Stimulated activated CD4-positive, alpha-beta T cell treated with anti-CD3 and anti-CD28 coated beads, Interleukin-4, amount 100 ng/mL, for 24 hours (primary cell): Measurements from ENCODE around the gene SLC6A8.

Experiments used
- DNase-seq: peaks from one replicate; pipeline ENCODE4 v3.0.0-alpha.2; 2020

The SLC6A8 gene

DNA sequence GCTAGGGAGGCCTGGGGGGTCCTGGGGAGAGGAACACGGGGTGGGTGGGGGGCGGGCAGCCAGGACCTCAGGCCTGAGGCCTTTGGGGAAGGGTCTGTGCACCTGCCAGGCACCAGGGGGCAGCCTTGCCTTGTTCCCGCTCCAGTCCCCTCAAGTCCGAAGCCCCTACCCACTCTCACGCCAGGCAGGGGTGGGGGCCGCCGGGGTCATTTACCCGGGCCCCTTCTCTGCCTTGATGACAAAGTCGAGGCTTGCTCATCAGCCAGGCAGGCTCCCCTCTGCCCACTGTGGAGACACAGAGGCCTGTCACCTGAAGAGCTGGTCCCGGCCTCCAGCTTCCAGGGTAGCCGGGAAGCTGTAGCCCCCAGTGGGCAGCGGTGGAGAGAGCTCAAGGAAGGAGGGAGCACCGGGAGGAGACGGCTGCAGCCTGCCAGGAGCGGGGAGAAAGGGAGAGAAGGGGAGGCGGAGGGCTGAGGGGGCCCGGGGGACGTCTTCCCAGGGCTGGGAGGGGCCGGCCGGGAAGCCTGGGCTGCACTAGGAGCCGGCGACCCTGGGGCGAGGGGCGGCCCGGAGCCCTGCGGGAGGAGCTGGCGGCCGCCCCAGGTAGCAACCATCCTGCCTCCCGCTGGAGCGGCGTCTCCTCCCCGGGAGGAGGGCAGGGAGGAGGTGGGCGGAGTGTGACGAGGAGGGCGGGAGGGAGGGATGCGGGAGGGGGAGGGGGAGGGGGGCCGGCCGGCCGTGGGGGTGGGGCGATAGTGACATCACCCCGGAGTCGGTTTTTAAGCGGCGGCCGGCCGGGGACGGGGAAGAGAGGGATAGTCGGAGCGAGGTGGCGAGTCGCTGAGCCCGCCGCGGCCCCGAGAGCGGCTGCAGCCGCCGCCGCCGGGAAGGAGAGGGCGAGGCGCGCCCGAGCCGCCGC is at the start of gene SLC6A8:
TSS of gene SLC6A8 (plus strand) at position 806 of the 919 bp plus-strand sequence. CDS start 649 bp downstream, outside the sequence.
- peak; percentile 22 for DNase-seq

DNA sequence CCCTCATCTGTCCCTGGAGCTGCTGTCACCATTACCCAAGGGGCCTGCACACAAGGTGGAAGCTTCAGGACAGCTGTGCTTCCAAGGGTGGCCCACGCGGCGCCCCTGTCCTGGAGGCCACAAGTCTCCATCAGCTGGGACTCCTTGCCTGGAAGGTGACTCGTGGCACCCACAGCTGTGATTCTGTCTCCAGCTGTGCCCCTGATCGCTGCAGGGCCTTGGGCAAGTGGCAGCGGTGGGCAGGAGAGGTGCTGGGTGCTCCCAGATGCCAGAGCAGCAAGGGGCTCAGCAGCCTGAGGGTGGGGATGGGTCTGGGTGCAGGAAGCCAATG is 49.7 kb upstream of the SLC6A8 start:
- DNase-seq = no peak

DNA sequence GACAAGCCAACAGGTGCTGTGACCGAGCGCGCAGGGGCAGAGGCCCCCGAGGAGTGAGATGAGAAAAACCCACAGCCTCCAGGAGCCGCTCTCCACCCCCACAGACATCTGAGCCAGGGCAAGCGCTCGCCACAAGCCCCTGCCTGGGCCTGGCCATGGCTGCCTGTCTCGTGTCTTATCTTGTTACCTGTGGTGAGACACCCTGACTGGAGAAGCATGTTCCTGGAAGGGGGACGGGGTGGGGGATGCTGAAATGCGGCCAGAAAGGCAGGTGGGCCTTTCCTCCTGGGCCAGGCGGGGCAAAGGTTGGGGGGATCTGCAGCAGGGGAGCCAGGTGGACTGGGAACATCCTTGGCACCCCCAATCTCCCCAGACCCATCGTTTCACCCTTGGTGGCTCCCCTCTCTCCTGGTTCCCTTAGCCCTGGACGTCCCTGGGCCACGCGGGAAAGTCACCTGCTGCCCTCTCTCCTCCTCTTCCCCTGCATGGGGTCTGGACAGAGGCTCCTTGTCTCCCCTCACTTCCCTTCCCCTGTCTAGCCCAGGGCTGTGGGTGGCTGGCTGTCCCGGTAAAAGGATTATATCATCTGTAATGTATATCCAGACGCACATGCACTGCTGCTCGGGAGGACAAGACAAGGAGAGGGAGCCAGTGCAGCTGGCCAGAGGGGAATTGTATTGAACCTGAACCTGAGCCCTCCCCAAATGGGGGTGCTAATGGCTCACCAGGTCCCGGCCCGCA is 49.1 kb upstream of the SLC6A8 start:
- DNase-seq = no peak

DNA sequence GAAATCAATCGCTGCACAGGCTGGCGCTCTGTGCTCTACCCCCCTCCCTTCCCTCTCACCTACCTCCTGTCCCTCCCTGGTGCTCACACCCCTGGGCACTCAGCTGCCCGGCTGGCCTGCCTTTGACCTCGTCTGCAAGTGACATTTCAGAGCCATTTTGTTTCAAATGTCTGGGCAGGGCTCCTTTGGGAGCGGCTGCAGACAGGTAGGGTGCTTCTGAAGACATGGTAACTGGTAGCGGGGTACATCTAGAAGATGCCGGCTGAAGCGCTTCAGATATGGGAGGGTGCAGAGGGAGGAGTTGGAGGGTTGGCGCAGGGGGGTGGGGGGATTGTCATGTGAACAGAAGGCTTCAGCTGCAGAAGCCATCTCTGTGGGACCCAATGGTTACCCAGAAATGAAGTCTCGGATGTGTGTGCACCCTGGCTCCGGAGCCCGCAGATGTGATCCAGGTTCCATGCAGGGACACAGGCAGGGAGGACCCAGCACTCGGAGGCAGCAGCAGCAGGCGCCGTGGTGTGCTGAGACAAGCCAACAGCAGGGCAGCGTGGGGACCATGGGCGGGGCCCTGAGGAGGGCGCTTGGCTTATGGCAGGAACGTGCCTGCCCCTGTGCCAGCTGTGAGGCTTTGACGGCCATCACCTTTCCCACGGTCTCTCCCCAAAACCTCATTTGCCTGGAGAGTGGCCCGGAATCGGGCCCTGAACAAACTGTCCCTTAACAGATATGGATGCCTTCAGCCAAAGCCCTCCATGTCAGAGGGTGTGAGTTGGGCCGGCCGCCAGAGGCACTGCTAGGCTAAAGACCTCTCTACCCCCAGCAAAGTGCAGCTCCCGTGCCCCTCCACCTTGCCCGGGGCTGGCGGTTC is 48.3 kb upstream of the SLC6A8 start:
- DNase-seq = no peak

DNA sequence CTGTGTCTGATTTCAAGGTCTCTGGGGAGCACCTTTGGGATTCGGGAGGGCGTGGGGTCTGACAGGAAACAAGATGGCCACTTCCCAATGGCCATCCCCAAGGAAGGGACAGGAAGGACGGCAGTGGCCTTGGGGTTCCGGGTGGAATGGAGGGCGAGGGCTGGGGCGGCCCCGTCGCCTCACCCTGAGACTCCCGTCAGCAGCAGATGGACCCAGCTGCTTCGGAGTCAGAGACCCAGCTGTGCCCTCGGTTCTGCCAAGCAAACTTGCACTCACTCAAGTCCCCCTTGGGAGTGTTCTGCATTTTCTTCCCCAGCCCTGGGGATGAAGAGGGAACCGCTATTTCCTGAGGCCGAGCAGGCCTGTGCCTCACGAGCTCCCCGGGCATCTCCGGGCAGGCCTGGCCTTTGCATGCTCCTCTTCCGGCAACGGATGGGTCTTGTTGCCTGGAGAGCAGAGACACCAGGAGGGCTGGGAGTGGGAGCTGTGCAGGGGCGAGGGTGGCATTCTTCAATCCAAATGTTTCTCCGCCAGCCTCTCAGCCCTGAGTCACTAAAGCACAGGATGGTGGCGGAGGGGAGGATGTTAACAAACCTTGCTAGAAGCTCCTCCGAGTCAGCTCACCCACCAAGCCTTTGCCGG is 47.6 kb upstream of the SLC6A8 start:
- no peak for DNase-seq

DNA sequence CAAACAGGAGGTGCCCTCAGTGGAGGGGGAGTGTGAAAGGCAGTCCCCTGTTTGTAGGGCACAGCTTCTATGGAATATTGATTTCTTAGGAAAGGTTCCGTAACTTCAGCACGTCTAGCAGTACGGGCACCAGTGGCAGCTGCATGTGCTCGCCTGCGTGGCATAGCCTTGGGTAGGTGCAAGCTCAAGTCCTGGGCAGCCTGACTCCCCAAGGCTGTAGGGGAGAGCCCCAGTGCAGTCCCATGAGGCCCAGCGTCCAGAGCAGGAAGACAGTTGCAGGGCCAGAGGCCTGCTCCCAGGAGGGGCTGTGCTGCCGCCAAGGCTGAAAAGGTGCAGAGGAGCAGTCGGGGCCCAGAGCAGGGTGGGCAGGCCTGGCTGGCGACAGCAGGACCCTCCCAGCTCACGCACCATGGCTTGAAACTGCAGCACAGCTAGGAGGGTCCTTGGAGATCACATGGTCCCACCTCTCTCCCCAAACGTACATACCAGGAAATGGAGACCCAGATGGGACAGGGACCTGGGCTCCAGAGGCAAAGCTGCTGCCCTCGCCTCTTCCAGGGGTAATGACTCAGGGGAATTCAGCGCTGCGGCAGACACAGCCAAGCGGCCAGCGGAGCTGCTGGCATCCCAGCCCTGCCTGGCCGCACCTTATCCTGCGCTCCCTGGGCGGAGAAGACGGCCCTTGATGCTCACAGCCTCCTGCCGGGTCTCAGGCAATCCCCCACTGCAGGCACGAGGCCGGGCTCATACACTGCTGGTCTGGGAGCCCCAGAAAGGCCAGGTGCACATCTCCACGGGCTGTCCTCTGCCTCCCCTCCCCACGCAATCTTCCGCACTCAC is 46.8 kb upstream of the SLC6A8 start:
- DNase-seq = no peak

DNA sequence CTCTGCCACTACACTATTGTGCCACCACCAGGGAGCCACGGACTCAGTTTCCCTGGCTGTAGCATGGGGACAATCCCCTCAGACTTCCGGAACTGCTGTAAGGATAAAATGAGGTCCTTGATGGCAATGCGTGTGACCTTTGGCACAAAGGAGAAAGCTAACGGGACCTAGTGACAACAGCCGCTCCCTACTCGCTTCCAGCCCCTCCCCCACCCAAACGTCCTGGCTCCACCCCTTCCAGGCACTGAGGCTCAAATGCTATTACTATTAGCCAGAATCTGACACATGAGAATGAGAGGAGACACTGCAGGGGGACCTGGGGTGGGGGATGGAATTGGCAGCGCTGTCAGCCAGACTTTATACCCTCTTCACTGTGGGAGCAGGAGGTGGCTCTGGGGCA is 46.1 kb upstream of the SLC6A8 start:
- no peak for DNase-seq

DNA sequence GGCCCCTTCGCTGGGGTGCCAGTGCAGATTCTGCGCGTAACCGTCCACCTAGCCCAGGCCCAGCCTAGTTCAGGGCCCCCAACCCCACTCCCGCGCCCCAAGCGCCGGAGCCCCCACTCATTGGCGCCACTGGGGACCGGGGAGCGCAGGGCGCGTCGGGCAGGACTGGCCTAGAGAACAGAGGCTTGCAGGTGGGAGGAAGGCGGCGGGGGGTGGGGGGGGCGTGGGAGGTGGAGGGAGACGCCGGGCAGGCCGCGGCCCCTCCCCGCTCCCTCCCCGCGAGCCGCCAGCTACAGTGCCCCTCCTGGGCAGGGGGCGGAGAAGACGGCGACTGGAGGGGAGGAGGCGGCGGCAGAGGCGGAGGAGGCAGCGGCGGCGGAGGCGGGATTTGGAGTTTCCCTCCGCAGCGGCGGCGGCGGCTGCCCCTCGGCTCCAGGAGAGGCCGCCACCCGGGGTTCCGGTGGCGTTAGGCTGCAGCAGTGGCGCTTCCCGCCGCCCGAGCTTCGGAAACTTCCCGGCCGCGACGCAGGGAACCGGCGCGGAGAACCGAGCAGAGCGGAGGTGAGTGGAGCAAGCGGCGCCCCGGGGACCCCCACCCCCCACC is 45.6 kb upstream of the SLC6A8 start:
- no peak for DNase-seq

DNA sequence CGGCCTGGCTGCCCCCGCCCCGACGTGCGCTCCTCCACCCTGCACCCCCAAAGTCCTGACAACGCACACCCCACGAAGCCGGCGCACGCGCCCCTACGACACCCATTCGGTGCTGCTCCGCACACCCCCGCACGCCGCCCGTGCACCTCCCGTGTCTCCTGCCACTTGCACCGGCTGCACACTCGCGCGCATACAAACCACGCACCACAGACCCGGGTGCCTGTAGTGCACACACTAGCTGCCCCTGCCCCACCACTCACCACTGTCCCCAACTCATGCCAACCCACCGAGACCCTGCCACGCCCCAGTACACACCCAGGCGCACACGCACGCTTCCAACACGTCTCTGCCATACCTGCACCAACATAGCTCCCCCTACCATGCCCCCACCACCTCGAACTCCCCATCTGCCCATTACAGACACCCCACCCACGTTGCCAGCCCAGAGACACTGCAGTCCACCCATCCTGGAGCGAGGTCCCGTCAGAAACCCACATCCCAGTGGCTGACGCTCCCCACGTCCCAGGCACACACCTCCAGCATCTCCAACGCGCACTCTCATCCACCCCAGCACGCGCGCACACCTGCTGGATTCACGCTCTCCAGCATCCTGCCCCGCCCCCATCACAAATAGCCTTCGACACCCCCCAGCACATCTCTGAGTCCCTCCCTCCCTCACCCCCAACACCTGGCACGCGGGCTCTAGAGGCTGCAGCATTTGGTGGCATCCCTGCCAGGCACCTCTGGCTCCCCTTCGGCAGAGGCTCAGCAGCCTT is 44.9 kb upstream of the SLC6A8 start:
- DNase-seq = no peak

DNA sequence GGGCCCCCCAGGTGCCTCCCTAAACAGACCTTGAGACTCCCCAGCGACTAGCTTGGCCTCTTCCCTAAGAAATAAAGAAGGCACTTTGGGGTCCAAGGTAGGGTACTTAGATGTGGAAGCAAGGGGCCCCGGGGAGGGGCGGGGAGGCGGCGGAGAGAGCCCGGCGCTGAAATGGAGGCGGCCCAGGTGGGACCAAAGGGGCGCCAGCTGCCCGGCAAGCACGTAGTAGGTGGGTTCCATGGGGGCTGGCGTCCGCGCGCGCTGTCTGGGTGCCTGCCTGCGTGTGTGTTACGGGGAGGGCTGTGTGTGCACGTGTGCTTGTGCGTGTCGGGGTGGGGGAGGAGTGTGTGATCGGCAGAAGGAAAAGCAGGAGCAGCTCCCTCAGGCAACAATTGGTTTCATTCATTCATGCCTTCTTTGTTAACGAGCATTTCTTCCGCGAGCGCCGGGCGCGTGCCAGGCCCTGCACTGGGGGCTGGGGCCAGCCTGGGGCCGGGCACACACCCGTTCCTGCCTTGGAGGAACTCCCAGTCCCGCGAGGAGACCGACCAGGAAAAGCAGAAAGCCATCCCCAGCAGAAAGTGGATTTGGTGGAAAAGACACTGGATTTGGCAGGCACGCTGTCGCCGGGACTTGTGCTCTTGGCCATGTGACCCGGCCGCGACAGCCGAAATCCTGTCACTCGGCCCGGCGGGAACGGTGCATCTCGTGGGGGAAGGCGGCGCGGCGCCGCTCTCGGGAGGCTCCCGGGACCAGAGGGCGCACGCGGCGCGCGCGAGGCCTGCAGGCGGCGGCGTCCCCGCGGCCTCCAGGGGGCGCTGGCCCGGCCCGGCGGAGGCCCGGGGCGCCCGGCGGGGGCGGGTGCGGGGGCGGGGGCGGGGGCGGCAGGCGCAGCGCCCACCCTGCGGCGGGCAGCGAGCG is 44.0 kb upstream of the SLC6A8 start:
- no peak for DNase-seq

DNA sequence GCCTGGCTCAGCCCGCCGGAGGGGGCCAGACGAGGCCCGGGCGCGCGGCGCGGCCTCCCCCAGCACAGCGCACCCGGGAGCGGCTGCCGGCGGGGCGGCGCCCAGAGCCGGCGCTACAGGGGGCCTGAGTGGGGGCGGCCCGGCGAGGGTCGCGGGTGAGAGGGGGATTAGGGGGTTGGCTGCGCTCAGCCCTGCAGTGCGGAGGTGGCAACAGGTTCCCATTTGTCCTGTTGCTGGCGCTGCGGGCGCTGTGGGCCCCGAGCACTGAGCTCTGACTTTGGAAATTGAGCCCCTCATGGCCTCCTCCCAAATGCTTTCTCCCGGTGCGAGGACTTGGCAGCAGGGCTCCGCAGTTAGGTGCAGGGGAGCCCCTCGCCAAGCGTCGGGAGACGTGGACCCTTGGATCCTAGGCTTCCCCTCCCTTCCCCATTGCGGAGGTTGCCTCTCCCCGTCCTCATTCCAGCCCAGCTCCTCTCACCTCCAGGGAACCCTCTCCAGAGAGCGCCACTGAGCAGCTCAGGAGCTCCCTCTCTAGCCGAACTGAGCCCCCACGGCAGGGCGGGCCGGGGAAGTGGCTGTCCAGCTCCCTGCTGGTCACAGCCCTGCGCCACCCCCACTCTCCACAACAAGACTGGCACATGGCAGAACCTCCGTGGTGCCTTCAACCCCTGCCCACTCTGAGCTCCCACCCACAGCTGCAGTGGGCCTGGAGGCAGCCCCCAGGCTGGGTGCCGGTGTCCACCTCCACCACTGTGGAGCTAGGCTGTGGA is 43.2 kb upstream of the SLC6A8 start:
- DNase-seq = no peak

DNA sequence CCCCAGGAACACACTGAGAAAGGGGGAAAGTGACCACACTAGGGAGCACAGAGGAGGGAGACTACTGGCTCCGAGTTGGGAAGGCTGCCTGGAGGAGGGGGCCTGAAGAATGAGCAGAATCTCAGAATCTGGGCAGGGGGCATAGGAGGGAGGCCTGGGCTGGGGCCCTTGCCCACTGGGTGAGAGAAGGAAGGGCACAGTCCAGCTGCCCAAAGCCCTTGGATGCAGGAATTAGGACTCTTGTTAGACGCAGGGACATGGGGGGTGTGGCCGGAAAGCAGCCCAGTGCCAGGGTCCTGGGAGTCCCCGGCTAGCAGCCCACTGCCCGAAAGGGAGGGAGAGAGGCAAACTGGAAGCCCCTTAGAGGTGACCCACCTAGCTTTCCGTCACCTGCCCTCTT is 42.6 kb upstream of the SLC6A8 start:
- DNase-seq = no peak

DNA sequence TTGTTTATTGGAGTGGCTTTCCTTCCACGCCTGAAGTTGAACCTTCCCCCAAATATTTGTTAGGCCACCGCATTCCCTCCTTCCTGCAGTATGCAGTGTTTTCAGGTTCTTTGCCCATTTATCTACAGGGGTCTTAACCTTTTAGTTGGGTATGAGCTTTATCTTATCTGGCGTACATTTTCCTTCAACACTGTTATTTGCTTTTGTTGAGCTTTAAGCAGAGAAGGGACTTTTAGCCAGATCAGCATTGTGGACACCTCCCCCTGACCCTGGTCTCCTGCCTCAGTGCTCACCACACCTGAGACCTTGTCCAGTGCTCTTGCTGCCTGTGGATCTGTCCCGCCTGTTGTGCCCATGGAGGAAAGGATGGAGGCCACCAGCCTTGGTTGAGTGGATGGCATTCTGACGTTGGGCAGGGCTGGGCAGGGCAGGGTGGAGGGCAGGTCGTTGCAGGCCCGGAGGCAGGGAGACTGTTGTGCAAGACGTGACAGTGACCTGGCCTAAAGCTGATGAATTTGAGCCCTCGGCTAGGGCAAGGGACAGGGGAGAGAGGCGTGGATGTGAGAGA is 41.7 kb upstream of the SLC6A8 start:
- DNase-seq = no peak

DNA sequence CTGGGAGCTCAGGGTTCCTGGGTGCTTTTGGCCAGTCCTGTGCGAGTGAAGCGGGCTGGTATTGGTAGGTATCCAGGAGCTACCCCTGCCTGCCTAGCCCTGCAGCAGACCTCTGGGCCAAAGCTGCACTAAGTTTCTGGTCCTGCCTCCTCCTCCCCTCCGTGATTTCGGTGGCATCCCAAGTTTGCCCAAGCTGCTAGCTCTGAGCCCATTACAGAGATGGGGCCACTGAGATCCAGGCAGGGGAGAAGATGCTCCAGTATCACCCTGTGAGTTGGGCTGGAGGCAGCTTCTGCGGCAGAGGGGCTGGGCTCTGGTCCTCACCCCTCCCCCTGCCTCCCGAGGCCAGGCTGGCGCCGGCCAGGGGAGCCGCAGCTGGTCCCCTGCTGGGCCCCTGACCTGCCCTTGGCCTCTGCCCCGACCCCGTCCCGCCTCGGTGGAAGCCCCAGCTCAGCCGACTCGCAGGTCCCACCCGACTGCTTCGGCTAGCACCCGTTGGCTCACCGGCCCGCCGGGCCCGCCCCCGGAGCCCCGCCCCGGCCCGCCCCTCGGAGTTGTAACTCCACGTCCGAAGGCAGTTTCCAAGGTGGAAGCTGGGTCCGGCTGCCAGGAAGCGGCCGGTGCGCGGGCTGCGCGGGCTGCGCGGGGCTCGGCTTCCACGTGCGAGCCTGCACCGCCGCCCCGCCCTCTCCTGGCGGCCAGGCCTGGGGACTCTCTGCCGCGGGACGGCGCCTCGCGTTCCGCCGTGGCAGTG is 40.9 kb upstream of the SLC6A8 start, which contains the start of gene DUSP9:
TSS of gene DUSP9 (plus strand) at position 584 of the 754 bp plus-strand sequence. CDS start 751 bp downstream, outside the sequence.
- no peak for DNase-seq

DNA sequence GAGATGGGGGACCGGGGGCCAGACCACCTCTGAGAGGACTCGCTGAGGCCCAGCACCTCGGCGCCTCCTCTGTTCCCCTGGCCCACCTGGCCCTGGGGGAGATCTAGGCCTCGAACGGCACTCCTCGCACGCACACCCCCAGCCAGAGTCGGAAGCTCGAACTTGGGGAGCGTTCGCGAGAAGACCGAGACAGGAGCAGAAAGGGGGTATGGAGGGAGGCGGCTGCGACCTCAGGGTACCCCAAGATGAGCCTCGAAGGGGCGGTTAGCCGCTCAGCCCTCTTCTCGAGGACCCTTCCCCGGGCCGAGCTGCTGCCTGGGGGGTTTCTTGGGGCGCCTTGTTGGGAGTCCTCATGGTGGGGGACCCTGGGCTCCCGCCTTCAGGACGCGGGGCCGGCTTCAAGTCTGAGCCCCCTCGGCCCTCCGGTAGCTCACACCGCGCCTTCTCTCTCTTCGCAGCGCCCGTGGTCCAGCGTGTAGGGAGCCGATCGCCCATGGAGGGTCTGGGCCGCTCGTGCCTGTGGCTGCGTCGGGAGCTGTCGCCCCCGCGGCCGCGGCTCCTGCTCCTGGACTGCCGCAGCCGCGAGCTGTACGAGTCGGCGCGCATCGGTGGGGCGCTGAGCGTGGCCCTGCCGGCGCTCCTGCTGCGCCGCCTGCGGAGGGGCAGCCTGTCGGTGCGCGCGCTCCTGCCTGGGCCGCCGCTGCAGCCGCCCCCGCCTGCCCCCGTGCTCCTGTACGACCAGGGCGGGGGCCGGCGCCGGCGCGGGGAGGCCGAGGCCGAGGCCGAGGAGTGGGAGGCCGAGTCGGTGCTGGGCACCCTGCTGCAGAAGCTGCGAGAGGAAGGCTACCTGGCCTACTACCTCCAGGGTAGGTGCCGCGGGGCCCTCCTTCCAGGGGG is 40.0 kb upstream of the SLC6A8 start:
- DNase-seq = no peak
